Prostate gland (tissue), 2 donors: Measurements from ENCODE around the gene CCDC81.

Experiments used
- POLR2A ChIP-seq: fragments of 450-650 bp; IDR thresholded peaks from one replicate; pipeline ENCODE4 v1.6.1; 2016; ENCODE audit warnings: antibody characterized with exemption, mild to moderate bottlenecking
- POLR2AphosphoS5 ChIP-seq: sonication (generic); formaldehyde crosslinking; IDR thresholded peaks from one replicate; pipeline ENCODE4 v1.6.1; 2017; ENCODE audit warnings: antibody characterized with exemption
- TF ChIP-seq, protein P1 (sequence below), 4 experiments: fragments of 200-600 bp in 2 of 4; fragments of 450-650 bp in 2 of 4; sonication (generic) in 2 of 4; IDR thresholded peaks; 1 replicate in 3 of 4; 2 replicates in 1 of 4; pipeline ENCODE4 v1.5.1; 2016 to 2019; ENCODE audit warnings: antibody characterized with exemption in 4 of 4, mild to moderate bottlenecking in 2 of 4, moderate library complexity in 2 of 4

DNA sequence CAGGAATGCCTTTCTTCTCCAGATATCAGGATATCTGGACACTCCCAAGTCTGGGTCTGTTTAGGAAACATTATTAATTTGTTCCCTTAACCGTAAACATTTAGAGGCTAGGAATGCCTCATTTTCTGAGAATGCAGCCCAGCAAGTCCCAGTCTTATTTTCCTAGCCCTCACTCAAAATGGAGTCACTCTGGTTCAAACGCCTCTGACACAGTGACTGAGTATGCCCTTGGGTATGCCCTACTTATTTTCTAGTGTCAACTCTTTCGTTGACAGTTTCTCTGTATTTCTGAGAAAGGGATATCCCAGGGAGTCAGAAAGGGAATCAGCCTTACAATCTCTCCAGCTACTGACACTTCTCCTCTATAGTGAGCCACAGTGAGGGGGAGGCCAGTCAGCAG, 16.0 kb upstream of the CCDC81 start:
- TF ChIP-seq, protein P1, sequence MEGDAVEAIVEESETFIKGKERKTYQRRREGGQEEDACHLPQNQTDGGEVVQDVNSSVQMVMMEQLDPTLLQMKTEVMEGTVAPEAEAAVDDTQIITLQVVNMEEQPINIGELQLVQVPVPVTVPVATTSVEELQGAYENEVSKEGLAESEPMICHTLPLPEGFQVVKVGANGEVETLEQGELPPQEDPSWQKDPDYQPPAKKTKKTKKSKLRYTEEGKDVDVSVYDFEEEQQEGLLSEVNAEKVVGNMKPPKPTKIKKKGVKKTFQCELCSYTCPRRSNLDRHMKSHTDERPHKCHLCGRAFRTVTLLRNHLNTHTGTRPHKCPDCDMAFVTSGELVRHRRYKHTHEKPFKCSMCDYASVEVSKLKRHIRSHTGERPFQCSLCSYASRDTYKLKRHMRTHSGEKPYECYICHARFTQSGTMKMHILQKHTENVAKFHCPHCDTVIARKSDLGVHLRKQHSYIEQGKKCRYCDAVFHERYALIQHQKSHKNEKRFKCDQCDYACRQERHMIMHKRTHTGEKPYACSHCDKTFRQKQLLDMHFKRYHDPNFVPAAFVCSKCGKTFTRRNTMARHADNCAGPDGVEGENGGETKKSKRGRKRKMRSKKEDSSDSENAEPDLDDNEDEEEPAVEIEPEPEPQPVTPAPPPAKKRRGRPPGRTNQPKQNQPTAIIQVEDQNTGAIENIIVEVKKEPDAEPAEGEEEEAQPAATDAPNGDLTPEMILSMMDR (IDR thresholded peaks at IDR 0.05): no peak
- no peak for TF ChIP-seq POLR2A
- no peak for TF ChIP-seq POLR2AphosphoS5
